Endothelial cell (in vitro differentiated cells): ENCODE results near the gene ALS2CL. TPM values are rescaled to one million over a fixed set of nuclear protein-coding genes. Genes with fewer than 3 reads are reported as not detected.

Experiments
- DNase-seq: peaks from one replicate; pipeline ENCODE4 v3.0.0; 2021; ENCODE audit warnings: low spot score
- H3K27ac Mint-ChIP-seq: one replicate; pipeline ENCODE4 v1.8.0; 2021; ENCODE audit warnings: mixed read lengths, inconsistent platforms; ENCODE audit not compliant: unreplicated experiment
- H3K27me3 Mint-ChIP-seq: one replicate; pipeline ENCODE4 v1.8.0; 2021; ENCODE audit warnings: mild to moderate bottlenecking, moderate library complexity, mixed read lengths, inconsistent platforms; ENCODE audit not compliant: unreplicated experiment
- H3K36me3 Mint-ChIP-seq: one replicate; pipeline ENCODE4 v1.8.0; 2021; ENCODE audit warnings: mild to moderate bottlenecking, low read depth, mixed read lengths, inconsistent platforms; ENCODE audit not compliant: unreplicated experiment
- H3K4me1 Mint-ChIP-seq: one replicate; pipeline ENCODE4 v1.8.0; 2021; ENCODE audit warnings: mild to moderate bottlenecking, mixed read lengths, inconsistent platforms; ENCODE audit not compliant: unreplicated experiment
- H3K4me3 Mint-ChIP-seq: one replicate; pipeline ENCODE4 v1.8.0; 2021; ENCODE audit warnings: mild to moderate bottlenecking, mixed read lengths, inconsistent platforms; ENCODE audit not compliant: unreplicated experiment
- H3K9me3 Mint-ChIP-seq: one replicate; pipeline ENCODE4 v1.8.0; 2021; ENCODE audit warnings: mixed read lengths, inconsistent platforms; ENCODE audit not compliant: unreplicated experiment
- CTCF ChIP-seq: fragments of 200-600 bp; sonication (generic); IDR thresholded peaks from one replicate; pipeline ENCODE4 v1.5.0; 2021; ENCODE audit warnings: antibody characterized with exemption; ENCODE audit not compliant: unreplicated experiment
- total RNA-seq: library from RNA; stranded (reverse); fragmentation: NEBNext Ultra II Directional; extraction: Animal tissue kit (Norgen Biotek cat#: 25700); gene quantifications from one replicate; pipeline ENCODE4 v1.2.1, GENCODE V29; 2021; ENCODE audit not compliant: unreplicated experiment

ALS2CL gene
- total RNA-seq, 1 donor from 2014 or later: 5.6 TPM

- no peaks in the 10 kb centered on the region for H3K9me3 Mint-ChIP-seq
- H3K27ac Mint-ChIP-seq: no peak overlapping the region
- TF ChIP-seq CTCF: no peak
- no peak for DNase-seq
- no peaks in the 10 kb centered on the region for H3K36me3 Mint-ChIP-seq
- H3K4me3 Mint-ChIP-seq: no peak overlapping the region
- peaks cover 18% of the 10 kb centered on the region for H3K27me3 Mint-ChIP-seq
- peaks cover 14% of the 10 kb centered on the region for H3K4me1 Mint-ChIP-seq
Measured at GRCh38 chr3:46690798-46691197, 2.7 kb downstream of the ALS2CL start.

- no peak overlapping the region for H3K27ac Mint-ChIP-seq
- peaks cover 6% of the 10 kb centered on the region for H3K27me3 Mint-ChIP-seq
- H3K4me1 Mint-ChIP-seq: no peaks in the 10 kb centered on the region
- no peak for TF ChIP-seq CTCF
- H3K4me3 Mint-ChIP-seq: no peak overlapping the region
- DNase-seq: no peak
- H3K9me3 Mint-ChIP-seq: no peaks in the 10 kb centered on the region
- no peaks in the 10 kb centered on the region for H3K36me3 Mint-ChIP-seq
Measured at GRCh38 chr3:46685446-46685845, 8.0 kb downstream of the ALS2CL start.

GRCh38 chr3:46684891-46685290, 8.6 kb downstream of the ALS2CL start:
- Mint-ChIP-seq H3K27me3 (peaks cover 6% of the 10 kb centered on the region), H3K27ac (no peak overlapping the region), H3K36me3 (no peaks in the 10 kb centered on the region), H3K4me3 (no peak overlapping the region), H3K4me1 (no peaks in the 10 kb centered on the region), H3K9me3 (no peaks in the 10 kb centered on the region)
- TF ChIP-seq CTCF: no peak
- DNase-seq: no peak

GRCh38 chr3:46682974-46683373, 10.5 kb downstream of the ALS2CL start:
- no peaks in the 10 kb centered on the region for H3K9me3 Mint-ChIP-seq
- no peak for TF ChIP-seq CTCF
- no peak overlapping the region for H3K4me3 Mint-ChIP-seq
- H3K36me3 Mint-ChIP-seq: no peaks in the 10 kb centered on the region
- no peaks in the 10 kb centered on the region for H3K4me1 Mint-ChIP-seq
- peaks cover 6% of the 10 kb centered on the region for H3K27me3 Mint-ChIP-seq
- DNase-seq: no peak
- no peak overlapping the region for H3K27ac Mint-ChIP-seq

GRCh38 chr3:46681856-46682540, 11.5 kb downstream of the ALS2CL start:
- no peak overlapping the region for H3K4me3 Mint-ChIP-seq
- no peaks in the 10 kb centered on the region for H3K9me3 Mint-ChIP-seq
- no peaks in the 10 kb centered on the region for H3K36me3 Mint-ChIP-seq

More at GRCh38 chr3:46681856-46682540, 11.5 kb downstream of the ALS2CL start:
- Mint-ChIP-seq H3K27ac (no peak overlapping the region), H3K27me3 (peaks cover 9% of the 10 kb centered on the region), H3K4me1 (no peaks in the 10 kb centered on the region)
- TF ChIP-seq CTCF: no peak
- DNase-seq: no peak
